ENCODE results near the gene TSPAN9. TPM values are rescaled to one million over a fixed set of nuclear protein-coding genes. Genes with fewer than 3 reads are reported as not detected.
A peak's percentile ranks its signal among the peaks of the same experiment; 100 is the strongest.

TSPAN9 gene
- total RNA-seq, 3 donors from 2014 or later, result 16.8 to 44.9 (median 36.9) TPM

GRCh38 chr12:3144495-3144894, 67.3 kb downstream of the TSPAN9 start:
- no peak overlapping the region for H3K4me3 ChIP-seq
- no peaks in the 10 kb centered on the region for H3K36me3 ChIP-seq
- no peak overlapping the region for H3K27ac ChIP-seq
- TF ChIP-seq POLR2AphosphoS5 (IDR thresholded peaks at IDR 0.05) (no peak), POLR2A (IDR thresholded peaks at IDR 0.05) (no peak), CTCF (IDR thresholded peaks at IDR 0.05) (no peak)
- no peaks in the 10 kb centered on the region for H3K4me1 ChIP-seq
- H3K9me3 ChIP-seq, result no peaks in the 10 kb centered on the region
- no peak for DNase-seq (ENCODE audit: low spot score in 2 of 2)
- intact Hi-C loops (cut with DNase I; ENCODE audit: low total_unique reads), result loop anchor here (10.0 kb wide), 1 partner anchor 130 kb away; no protein-coding TSS in a partner anchor
- H3K27me3 ChIP-seq, result no peaks in the 10 kb centered on the region

GRCh38 chr12:3145033-3145432, 67.9 kb downstream of the TSPAN9 start:
- no peak overlapping the region for H3K4me3 ChIP-seq
- DNase-seq (ENCODE audit: low spot score in 2 of 2), result no peak
- no peaks in the 10 kb centered on the region for H3K4me1 ChIP-seq
- H3K36me3 ChIP-seq, result no peaks in the 10 kb centered on the region
- TF ChIP-seq POLR2AphosphoS5 (IDR thresholded peaks at IDR 0.05), result no peak
- no peak for TF ChIP-seq CTCF (IDR thresholded peaks at IDR 0.05)
- no peak for TF ChIP-seq POLR2A (IDR thresholded peaks at IDR 0.05)
- H3K27ac ChIP-seq, result no peak overlapping the region
- H3K27me3 ChIP-seq, result no peaks in the 10 kb centered on the region
- H3K9me3 ChIP-seq, result no peaks in the 10 kb centered on the region
- intact Hi-C loops (cut with DNase I; ENCODE audit: low total_unique reads), result loop anchor here (5.0 to 10.0 kb wide), 2 partner anchors 42 to 130 kb away; no protein-coding TSS in a partner anchor

GRCh38 chr12:3145546-3146310, 68.5 kb downstream of the TSPAN9 start:
- Histone ChIP-seq H3K9me3 (no peaks in the 10 kb centered on the region), H3K27ac (no peak overlapping the region), H3K36me3 (no peaks in the 10 kb centered on the region), H3K4me1 (peaks cover 3% of the 10 kb centered on the region in 2 donors), H3K27me3 (no peaks in the 10 kb centered on the region), H3K4me3 (no peak overlapping the region)
- DNase-seq (ENCODE audit: low spot score in 2 of 2), result no peak
- intact Hi-C loops (cut with DNase I; ENCODE audit: low total_unique reads), result loop anchor here (5.0 to 10.0 kb wide), 2 partner anchors 42 to 129 kb away; no protein-coding TSS in a partner anchor
- TF ChIP-seq POLR2A (IDR thresholded peaks at IDR 0.05), result no peak
- TF ChIP-seq POLR2AphosphoS5 (IDR thresholded peaks at IDR 0.05), result no peak
- no peak for TF ChIP-seq CTCF (IDR thresholded peaks at IDR 0.05)

- H3K9me3 ChIP-seq, result no peaks in the 10 kb centered on the region
- intact Hi-C loops (cut with DNase I; ENCODE audit: low total_unique reads), result loop anchor here (5.0 to 10.0 kb wide), 2 partner anchors 40 to 128 kb away; no protein-coding TSS in a partner anchor
- no peak overlapping the region for H3K27ac ChIP-seq
- no peak overlapping the region for H3K4me3 ChIP-seq
- H3K27me3 ChIP-seq, result no peaks in the 10 kb centered on the region
- no peak for DNase-seq (ENCODE audit: low spot score in 2 of 2)
- TF ChIP-seq POLR2AphosphoS5 (IDR thresholded peaks at IDR 0.05) (no peak), CTCF (IDR thresholded peaks at IDR 0.05) (no peak), POLR2A (IDR thresholded peaks at IDR 0.05) (no peak)
- peaks cover 3 to 11% of the 10 kb centered on the region in 2 donors for H3K4me1 ChIP-seq
- no peaks in the 10 kb centered on the region for H3K36me3 ChIP-seq
These were observed 70.1 kb downstream of the TSPAN9 start for GRCh38 chr12:3147260-3147659.

- H3K27ac ChIP-seq, result peak overlapping the region in 1 of 2 donors; percentile 43
- TF ChIP-seq CTCF (IDR thresholded peaks at IDR 0.05), result no peak
- TF ChIP-seq POLR2AphosphoS5 (IDR thresholded peaks at IDR 0.05), result no peak
- TF ChIP-seq POLR2A (IDR thresholded peaks at IDR 0.05), result no peak
- H3K9me3 ChIP-seq, result no peaks in the 10 kb centered on the region
- H3K36me3 ChIP-seq, result no peaks in the 10 kb centered on the region
- no peak overlapping the region for H3K4me3 ChIP-seq
- no peaks in the 10 kb centered on the region for H3K27me3 ChIP-seq
- peaks cover 3 to 11% of the 10 kb centered on the region in 2 donors for H3K4me1 ChIP-seq
- no peak for DNase-seq (ENCODE audit: low spot score in 2 of 2)
- intact Hi-C loops (cut with DNase I; ENCODE audit: low total_unique reads), result loop anchor here (5.0 to 10.0 kb wide), 2 partner anchors 39 to 126 kb away; no protein-coding TSS in a partner anchor
These were observed 71.3 kb downstream of the TSPAN9 start for GRCh38 chr12:3148366-3149000.
